HepG2 (cell line): ENCODE measurements around the gene PROX1. TPM values are rescaled to one million over a fixed set of nuclear protein-coding genes. Genes with fewer than 3 reads are reported as not detected.

Experiments used
- ARNT ChIP-seq: fragments of 450-650 bp; IDR thresholded peaks from 2 replicates; pipeline ENCODE4 v1.6.1; 2017
- HNRNPL ChIP-seq: fragments of 200-400 bp; formaldehyde crosslinking; IDR thresholded peaks from 2 replicates; pipeline ENCODE4 v1.6.1; 2017; ENCODE audit warnings: mild to moderate bottlenecking, low read depth, low read length
- JUN ChIP-seq: sonication (generic); formaldehyde crosslinking; IDR thresholded peaks from 2 replicates; pipeline ENCODE4 v1.4.0; 2020; ENCODE audit warnings: mild to moderate bottlenecking, missing genetic modification reagents
- JUNB ChIP-seq: sonication (generic); formaldehyde crosslinking; IDR thresholded peaks from 2 replicates; pipeline ENCODE4 v1.8.0; 2022; ENCODE audit warnings: missing genetic modification reagents, mild to moderate bottlenecking, borderline replicate concordance
- PITX1 ChIP-seq: sonication (generic); formaldehyde crosslinking; IDR thresholded peaks from 2 replicates; pipeline ENCODE4 v1.5.1; 2020; ENCODE audit warnings: mild to moderate bottlenecking, missing genetic modification reagents
- TCF7 ChIP-seq: sonication (generic); IDR thresholded peaks from 2 replicates; pipeline ENCODE4 v1.6.1; 2016; ENCODE audit warnings: antibody characterized with exemption, low read depth
- ZFP36L1 ChIP-seq: sonication (generic); formaldehyde crosslinking; IDR thresholded peaks from 2 replicates; pipeline ENCODE4 v1.8.0; 2022; ENCODE audit warnings: mild to moderate bottlenecking, missing genetic modification reagents, moderate library complexity
- ZNF546 ChIP-seq: sonication (generic); formaldehyde crosslinking; conservative IDR thresholded peaks from 2 replicates; pipeline ENCODE4 v1.8.1; 2023; ENCODE audit warnings: mild to moderate bottlenecking, missing genetic modification reagents
- ZNF563 ChIP-seq: sonication (generic); formaldehyde crosslinking; IDR thresholded peaks from 2 replicates; pipeline ENCODE4 v1.8.0; 2022; ENCODE audit warnings: mild to moderate bottlenecking, moderate library complexity, missing genetic modification reagents
- ZNF564 ChIP-seq: sonication (generic); formaldehyde crosslinking; IDR thresholded peaks from 2 replicates; pipeline ENCODE4 v1.8.1; 2023; ENCODE audit warnings: mild to moderate bottlenecking, missing genetic modification reagents
- ZNF761 ChIP-seq: sonication (generic); formaldehyde crosslinking; conservative IDR thresholded peaks from 2 replicates; pipeline ENCODE4 v1.4.0; 2020; ENCODE audit warnings: mild to moderate bottlenecking, missing genetic modification reagents
- ZNF768 ChIP-seq: sonication (generic); formaldehyde crosslinking; IDR thresholded peaks from 2 replicates; pipeline ENCODE4 v1.4.0; 2020; ENCODE audit warnings: missing genetic modification reagents
- polyA plus RNA-seq, 8 experiments: library from polyadenylated mRNA; depleted of rRNA in 3 of 8; stranded (reverse) in 7 of 8; unstranded in 1 of 8; fragments of >200 nt; fragmentation: Illumina TruSeq in 4 of 8; extraction: Trizol in 4 of 8; gene quantifications; 2 replicates each; pipeline versions ENCODE4 v1.2.1 to v1.2.3, GENCODE V29; 2011 to 2016; ENCODE audit warnings: low read depth in 4 of 8, missing spikeins in 1 of 8, mixed read lengths in 1 of 8; ENCODE audit not compliant: insufficient read depth in 1 of 8
- total RNA-seq, 5 experiments: library from RNA; depleted of rRNA; stranded (reverse); fragments of >200 nt; fragmentation: Illumina TruSeq; extraction: Trizol; gene quantifications; 2 replicates each; pipeline ENCODE4 v1.2.3, GENCODE V29; 2016; ENCODE audit warnings: low read depth in 1 of 5
- TF ChIP-seq, protein P1 (sequence below): sonication (generic); formaldehyde crosslinking; IDR thresholded peaks from 2 replicates; pipeline ENCODE4 v1.4.0; 2020; ENCODE audit warnings: missing genetic modification reagents
- TF ChIP-seq, protein P2 (sequence below): sonication (generic); formaldehyde crosslinking; IDR thresholded peaks from 2 replicates; pipeline ENCODE4 v1.5.0; 2020; ENCODE audit warnings: missing genetic modification reagents
- TF ChIP-seq, protein P3 (sequence below): sonication (generic); formaldehyde crosslinking; IDR thresholded peaks from 2 replicates; pipeline ENCODE4 v1.8.0; 2022; ENCODE audit warnings: mild to moderate bottlenecking, missing genetic modification reagents, moderate library complexity
- TF ChIP-seq, protein P4 (sequence below): sonication (generic); formaldehyde crosslinking; IDR thresholded peaks from 2 replicates; pipeline ENCODE4 v1.4.0; 2020; ENCODE audit warnings: missing genetic modification reagents
- TF ChIP-seq, protein P5 (sequence below): sonication (generic); formaldehyde crosslinking; IDR thresholded peaks from 2 replicates; pipeline ENCODE4 v1.8.1; 2022; ENCODE audit warnings: low read depth, mild to moderate bottlenecking, missing genetic modification reagents
- TF ChIP-seq, protein P6 (sequence below): sonication (generic); formaldehyde crosslinking; conservative IDR thresholded peaks from 2 replicates; pipeline ENCODE4 v1.4.0; 2020; ENCODE audit warnings: missing genetic modification reagents

Gene PROX1
- total and polyA plus RNA-seq, 2 of the 13 experiments (the other 11 are each of a cell fraction or from before 2014, with no cell fraction given) = 12.3 to 30.2 TPM

DNA sequence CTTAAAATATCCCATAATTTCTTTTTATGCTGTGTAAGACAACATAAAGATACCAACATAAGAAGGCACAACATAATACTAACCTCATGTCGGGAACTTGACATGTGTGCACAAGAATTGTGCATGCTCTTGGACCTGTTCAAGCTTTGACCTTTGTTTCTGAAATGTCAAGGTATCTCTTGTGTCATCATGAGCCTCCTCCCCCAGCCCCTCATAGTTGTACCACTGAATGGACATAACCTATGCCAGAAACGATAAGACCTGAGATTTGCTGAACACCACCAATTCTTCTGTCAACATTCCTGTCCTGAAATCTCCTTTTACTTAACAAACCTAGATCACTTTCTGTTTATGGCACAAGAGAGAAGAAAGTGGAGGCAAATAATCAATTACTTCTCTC is 29.4 kb upstream of the PROX1 start (continued):
- no peak for TF ChIP-seq ZNF768 (CRISPR knock-in tag)
- TF ChIP-seq ZFP36L1 = no peak
- TF ChIP-seq PITX1 (CRISPR knock-in tag) = peak; percentile 47; the same call in 1 of the 2 replicates
- no peak for TF ChIP-seq ARNT
- no peak for TF ChIP-seq HNRNPL
- TF ChIP-seq, protein P1, sequence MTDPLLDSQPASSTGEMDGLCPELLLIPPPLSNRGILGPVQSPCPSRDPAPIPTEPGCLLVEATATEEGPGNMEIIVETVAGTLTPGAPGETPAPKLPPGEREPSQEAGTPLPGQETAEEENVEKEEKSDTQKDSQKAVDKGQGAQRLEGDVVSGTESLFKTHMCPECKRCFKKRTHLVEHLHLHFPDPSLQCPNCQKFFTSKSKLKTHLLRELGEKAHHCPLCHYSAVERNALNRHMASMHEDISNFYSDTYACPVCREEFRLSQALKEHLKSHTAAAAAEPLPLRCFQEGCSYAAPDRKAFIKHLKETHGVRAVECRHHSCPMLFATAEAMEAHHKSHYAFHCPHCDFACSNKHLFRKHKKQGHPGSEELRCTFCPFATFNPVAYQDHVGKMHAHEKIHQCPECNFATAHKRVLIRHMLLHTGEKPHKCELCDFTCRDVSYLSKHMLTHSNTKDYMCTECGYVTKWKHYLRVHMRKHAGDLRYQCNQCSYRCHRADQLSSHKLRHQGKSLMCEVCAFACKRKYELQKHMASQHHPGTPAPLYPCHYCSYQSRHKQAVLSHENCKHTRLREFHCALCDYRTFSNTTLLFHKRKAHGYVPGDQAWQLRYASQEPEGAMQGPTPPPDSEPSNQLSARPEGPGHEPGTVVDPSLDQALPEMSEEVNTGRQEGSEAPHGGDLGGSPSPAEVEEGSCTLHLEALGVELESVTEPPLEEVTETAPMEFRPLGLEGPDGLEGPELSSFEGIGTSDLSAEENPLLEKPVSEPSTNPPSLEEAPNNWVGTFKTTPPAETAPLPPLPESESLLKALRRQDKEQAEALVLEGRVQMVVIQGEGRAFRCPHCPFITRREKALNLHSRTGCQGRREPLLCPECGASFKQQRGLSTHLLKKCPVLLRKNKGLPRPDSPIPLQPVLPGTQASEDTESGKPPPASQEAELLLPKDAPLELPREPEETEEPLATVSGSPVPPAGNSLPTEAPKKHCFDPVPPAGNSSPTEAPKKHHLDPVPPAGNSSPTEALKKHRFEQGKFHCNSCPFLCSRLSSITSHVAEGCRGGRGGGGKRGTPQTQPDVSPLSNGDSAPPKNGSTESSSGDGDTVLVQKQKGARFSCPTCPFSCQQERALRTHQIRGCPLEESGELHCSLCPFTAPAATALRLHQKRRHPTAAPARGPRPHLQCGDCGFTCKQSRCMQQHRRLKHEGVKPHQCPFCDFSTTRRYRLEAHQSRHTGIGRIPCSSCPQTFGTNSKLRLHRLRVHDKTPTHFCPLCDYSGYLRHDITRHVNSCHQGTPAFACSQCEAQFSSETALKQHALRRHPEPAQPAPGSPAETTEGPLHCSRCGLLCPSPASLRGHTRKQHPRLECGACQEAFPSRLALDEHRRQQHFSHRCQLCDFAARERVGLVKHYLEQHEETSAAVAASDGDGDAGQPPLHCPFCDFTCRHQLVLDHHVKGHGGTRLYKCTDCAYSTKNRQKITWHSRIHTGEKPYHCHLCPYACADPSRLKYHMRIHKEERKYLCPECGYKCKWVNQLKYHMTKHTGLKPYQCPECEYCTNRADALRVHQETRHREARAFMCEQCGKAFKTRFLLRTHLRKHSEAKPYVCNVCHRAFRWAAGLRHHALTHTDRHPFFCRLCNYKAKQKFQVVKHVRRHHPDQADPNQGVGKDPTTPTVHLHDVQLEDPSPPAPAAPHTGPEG (CRISPR knock-in tag) = no peak
- TF ChIP-seq ZNF563 = no peak
- no peak for TF ChIP-seq JUNB (CRISPR knock-in tag)
- TF ChIP-seq, protein P2, sequence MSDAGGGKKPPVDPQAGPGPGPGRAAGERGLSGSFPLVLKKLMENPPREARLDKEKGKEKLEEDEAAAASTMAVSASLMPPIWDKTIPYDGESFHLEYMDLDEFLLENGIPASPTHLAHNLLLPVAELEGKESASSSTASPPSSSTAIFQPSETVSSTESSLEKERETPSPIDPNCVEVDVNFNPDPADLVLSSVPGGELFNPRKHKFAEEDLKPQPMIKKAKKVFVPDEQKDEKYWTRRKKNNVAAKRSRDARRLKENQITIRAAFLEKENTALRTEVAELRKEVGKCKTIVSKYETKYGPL (CRISPR knock-in tag) = no peak
- no peak for TF ChIP-seq ZNF564
- TF ChIP-seq, protein P3, sequence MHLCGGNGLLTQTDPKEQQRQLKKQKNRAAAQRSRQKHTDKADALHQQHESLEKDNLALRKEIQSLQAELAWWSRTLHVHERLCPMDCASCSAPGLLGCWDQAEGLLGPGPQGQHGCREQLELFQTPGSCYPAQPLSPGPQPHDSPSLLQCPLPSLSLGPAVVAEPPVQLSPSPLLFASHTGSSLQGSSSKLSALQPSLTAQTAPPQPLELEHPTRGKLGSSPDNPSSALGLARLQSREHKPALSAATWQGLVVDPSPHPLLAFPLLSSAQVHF (CRISPR knock-in tag) = no peak
- TF ChIP-seq ZNF546 (CRISPR knock-in tag) = no peak
- TF ChIP-seq, protein P4, sequence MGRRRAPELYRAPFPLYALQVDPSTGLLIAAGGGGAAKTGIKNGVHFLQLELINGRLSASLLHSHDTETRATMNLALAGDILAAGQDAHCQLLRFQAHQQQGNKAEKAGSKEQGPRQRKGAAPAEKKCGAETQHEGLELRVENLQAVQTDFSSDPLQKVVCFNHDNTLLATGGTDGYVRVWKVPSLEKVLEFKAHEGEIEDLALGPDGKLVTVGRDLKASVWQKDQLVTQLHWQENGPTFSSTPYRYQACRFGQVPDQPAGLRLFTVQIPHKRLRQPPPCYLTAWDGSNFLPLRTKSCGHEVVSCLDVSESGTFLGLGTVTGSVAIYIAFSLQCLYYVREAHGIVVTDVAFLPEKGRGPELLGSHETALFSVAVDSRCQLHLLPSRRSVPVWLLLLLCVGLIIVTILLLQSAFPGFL (CRISPR knock-in tag) = no peak
- no peak for TF ChIP-seq ZNF761 (CRISPR knock-in tag)
- TF ChIP-seq, protein P5, sequence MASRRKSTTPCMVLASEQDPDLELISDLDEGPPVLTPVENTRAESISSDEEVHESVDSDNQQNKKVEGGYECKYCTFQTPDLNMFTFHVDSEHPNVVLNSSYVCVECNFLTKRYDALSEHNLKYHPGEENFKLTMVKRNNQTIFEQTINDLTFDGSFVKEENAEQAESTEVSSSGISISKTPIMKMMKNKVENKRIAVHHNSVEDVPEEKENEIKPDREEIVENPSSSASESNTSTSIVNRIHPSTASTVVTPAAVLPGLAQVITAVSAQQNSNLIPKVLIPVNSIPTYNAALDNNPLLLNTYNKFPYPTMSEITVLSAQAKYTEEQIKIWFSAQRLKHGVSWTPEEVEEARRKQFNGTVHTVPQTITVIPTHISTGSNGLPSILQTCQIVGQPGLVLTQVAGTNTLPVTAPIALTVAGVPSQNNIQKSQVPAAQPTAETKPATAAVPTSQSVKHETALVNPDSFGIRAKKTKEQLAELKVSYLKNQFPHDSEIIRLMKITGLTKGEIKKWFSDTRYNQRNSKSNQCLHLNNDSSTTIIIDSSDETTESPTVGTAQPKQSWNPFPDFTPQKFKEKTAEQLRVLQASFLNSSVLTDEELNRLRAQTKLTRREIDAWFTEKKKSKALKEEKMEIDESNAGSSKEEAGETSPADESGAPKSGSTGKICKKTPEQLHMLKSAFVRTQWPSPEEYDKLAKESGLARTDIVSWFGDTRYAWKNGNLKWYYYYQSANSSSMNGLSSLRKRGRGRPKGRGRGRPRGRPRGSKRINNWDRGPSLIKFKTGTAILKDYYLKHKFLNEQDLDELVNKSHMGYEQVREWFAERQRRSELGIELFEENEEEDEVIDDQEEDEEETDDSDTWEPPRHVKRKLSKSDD (CRISPR knock-in tag) = no peak
- no peak for TF ChIP-seq JUN (CRISPR knock-in tag)
- no peak for TF ChIP-seq TCF7
- TF ChIP-seq, protein P6, sequence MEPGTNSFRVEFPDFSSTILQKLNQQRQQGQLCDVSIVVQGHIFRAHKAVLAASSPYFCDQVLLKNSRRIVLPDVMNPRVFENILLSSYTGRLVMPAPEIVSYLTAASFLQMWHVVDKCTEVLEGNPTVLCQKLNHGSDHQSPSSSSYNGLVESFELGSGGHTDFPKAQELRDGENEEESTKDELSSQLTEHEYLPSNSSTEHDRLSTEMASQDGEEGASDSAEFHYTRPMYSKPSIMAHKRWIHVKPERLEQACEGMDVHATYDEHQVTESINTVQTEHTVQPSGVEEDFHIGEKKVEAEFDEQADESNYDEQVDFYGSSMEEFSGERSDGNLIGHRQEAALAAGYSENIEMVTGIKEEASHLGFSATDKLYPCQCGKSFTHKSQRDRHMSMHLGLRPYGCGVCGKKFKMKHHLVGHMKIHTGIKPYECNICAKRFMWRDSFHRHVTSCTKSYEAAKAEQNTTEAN = no peak
